ENCODE data around the gene IP6K2.

The IP6K2 gene

DNA sequence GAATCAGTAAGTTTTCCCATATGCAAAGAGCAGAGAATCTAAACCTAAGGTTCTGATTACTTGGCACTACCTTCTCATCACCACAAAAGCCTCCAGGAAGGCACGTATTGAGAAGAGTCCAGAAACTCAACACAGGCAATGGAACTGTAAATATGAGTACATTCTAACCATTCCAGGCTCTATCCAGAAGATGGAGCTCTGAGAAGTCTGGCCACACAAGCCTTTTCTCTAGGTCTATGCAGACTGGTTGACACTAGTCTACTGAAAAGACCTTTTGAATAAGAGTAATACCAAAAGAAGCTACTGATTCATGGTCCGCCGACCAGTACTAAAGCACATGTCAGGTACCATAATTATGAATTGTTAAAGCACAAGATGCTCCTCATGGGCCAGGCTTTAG lies 19.1 kb downstream of the IP6K2 start:
- Histone ChIP-seq H3K27me3 (ENCODE audit: control insufficient read depth, insufficient read depth, low read length) (no peaks in the 10 kb centered on the region), H3K4me2 (ENCODE audit: low read length) (no peak overlapping the region), H3K9me3 (replicated peaks; ENCODE audit: low read length) (no peaks in the 10 kb centered on the region), H3K4me3 (ENCODE audit: low read length) (no peak overlapping the region), H3K9ac (ENCODE audit: low read depth, low read length) (no peak overlapping the region), H3K4me1 (ENCODE audit: control insufficient read depth, insufficient read depth, low read length) (peaks cover 44% of the 10 kb centered on the region), H3K36me3 (ENCODE audit: insufficient read depth, low read length) (peaks cover 52% of the 10 kb centered on the region)

DNA sequence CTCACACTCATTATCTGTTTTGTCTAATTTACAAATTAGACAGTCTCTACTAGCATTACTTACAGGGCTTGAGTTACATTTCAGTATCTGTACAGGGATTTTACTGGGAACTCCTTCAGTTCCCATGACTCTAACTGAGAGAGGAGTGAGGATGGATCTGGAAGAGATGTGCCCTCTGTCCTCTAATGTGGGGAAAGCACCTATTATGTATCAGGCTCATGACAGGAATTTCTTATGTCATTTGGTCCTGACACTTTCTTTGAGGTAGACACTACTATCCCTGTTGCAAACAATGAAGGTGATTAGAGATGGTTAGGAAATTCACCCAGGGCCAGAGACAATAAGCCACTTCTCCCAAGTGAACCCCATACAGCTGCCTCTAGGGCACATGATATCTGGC lies 20.4 kb downstream of the IP6K2 start:
- Histone ChIP-seq H3K4me2 (ENCODE audit: low read length) (no peak overlapping the region), H3K36me3 (ENCODE audit: insufficient read depth, low read length) (peaks cover 56% of the 10 kb centered on the region), H3K4me3 (ENCODE audit: low read length) (no peak overlapping the region), H3K9ac (ENCODE audit: low read depth, low read length) (no peak overlapping the region), H3K4me1 (ENCODE audit: control insufficient read depth, insufficient read depth, low read length) (peaks cover 53% of the 10 kb centered on the region), H3K27me3 (ENCODE audit: control insufficient read depth, insufficient read depth, low read length) (no peaks in the 10 kb centered on the region), H3K9me3 (replicated peaks; ENCODE audit: low read length) (no peaks in the 10 kb centered on the region)

DNA sequence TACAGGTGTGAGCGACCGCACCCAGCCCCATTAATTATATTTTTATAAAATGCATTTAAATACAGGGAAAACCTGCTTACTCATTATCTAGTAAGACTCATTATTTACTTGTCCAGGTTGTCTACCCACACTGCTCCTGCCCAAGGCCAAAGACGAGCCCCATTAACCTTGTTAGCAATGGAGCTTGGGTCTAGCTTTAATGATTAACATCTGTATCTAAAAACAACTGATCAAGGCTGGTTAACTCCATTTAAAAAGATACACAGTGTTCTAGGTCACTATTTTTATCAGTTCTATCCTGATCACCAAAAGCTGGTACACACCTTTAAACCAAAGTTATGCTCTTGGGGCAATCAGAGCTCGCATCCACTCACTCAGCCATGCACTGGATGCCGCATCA lies 20.9 kb downstream of the IP6K2 start:
- no peak overlapping the region for H3K4me2 ChIP-seq (ENCODE audit: low read length)
- H3K4me1 ChIP-seq (ENCODE audit: control insufficient read depth, insufficient read depth, low read length) = peaks cover 53% of the 10 kb centered on the region
- H3K4me3 ChIP-seq (ENCODE audit: low read length) = no peak overlapping the region
- no peak overlapping the region for H3K9ac ChIP-seq (ENCODE audit: low read depth, low read length)
- no peaks in the 10 kb centered on the region for H3K27me3 ChIP-seq (ENCODE audit: control insufficient read depth, insufficient read depth, low read length)
- peaks cover 59% of the 10 kb centered on the region for H3K36me3 ChIP-seq (ENCODE audit: insufficient read depth, low read length)
- no peaks in the 10 kb centered on the region for H3K9me3 ChIP-seq (replicated peaks; ENCODE audit: low read length)

DNA sequence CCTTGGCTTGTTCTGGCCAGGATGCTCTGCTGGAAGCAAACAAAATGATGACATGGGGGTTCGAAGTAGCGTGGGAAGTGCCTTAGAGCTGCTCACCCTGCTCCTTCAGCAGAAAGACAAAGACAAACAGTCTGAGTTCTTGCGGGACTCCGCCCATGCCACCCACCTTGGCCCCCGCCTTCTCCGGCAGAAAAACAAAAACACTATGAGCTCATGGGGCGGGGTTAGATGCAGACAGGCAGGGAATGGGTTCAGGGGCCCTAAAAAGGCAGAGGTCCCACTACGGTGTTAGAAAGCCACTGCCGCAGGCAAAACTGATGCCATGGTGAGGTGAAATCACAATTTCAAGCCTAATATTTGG lies 21.6 kb downstream of the IP6K2 start:
- Histone ChIP-seq H3K4me3 (ENCODE audit: low read length) (peak overlapping the region; percentile 59), H3K4me2 (ENCODE audit: low read length) (peak overlapping the region; percentile 84), H3K4me1 (ENCODE audit: control insufficient read depth, insufficient read depth, low read length) (peaks cover 47% of the 10 kb centered on the region), H3K9me3 (replicated peaks; ENCODE audit: low read length) (no peaks in the 10 kb centered on the region), H3K36me3 (ENCODE audit: insufficient read depth, low read length) (peaks cover 64% of the 10 kb centered on the region), H3K9ac (ENCODE audit: low read depth, low read length) (peak overlapping the region; percentile 66), H3K27me3 (ENCODE audit: control insufficient read depth, insufficient read depth, low read length) (no peaks in the 10 kb centered on the region)

DNA sequence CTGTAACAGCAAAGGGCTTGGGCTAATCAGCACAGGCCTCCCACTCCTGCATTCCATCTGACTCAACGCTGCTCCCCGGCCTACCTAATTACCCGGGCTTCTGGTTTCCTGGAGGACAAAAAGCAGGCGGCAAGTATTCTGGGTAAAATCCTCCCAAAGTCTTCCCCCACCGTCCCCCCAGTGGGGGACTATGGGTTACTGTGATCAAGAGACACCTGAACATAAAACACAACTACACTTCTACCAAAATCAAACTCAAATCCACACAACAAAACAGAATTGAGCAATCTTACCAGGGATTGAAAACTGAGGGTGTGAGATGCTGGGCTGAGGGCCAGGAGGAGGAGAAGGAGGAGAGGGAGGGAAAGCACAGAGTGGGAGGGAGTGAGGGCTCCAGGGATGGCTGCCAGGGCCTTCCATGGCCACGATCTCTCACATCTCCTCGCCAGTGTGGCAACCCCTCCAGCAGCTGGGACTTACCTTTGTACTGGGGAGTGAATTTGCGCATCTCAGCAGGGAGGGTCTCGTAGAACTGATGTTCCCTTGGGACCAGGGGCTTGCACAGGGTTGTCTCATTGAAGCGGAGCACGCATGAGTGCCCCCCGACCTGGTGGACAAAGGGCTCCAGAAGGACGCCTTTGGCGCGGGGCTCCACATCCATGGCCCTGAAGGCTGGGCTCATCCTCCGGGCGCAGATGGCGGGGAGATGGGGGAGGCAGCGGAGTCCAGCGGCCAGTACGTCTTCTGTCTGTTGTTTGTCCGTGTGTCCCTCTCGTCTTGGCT lies 22.2 kb downstream of the IP6K2 start:
- Histone ChIP-seq H3K36me3 (ENCODE audit: insufficient read depth, low read length) (peaks cover 63% of the 10 kb centered on the region), H3K4me1 (ENCODE audit: control insufficient read depth, insufficient read depth, low read length) (peaks cover 43% of the 10 kb centered on the region), H3K4me3 (ENCODE audit: low read length) (peak overlapping the region; percentile 59), H3K9me3 (replicated peaks; ENCODE audit: low read length) (no peaks in the 10 kb centered on the region), H3K4me2 (ENCODE audit: low read length) (peak overlapping the region; percentile 84), H3K9ac (ENCODE audit: low read depth, low read length) (peak overlapping the region; percentile 66), H3K27me3 (ENCODE audit: control insufficient read depth, insufficient read depth, low read length) (no peaks in the 10 kb centered on the region)

DNA sequence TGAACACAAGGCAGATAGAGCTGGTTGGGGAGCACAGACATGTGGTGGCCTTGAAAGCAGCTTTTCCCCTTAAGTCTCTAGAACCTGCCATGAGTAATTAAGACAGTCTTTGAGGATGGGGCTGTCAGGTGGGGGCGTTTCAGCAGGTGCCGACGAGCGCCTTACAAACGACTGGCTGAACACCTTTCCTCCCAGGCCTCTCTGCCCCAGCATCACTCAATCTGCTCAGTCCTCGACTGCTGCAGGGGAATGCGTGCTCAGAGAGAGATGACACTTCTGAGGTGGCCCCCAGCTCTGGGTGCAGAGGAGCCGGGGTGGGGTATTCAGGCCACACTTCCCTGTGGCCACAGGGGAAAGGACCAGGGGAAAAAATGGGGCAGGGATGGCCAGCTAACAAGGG lies 23.2 kb downstream of the IP6K2 start:
- peak overlapping the region; percentile 59 for H3K4me3 ChIP-seq (ENCODE audit: low read length)
- peak overlapping the region; percentile 84 for H3K4me2 ChIP-seq (ENCODE audit: low read length)
- H3K4me1 ChIP-seq (ENCODE audit: control insufficient read depth, insufficient read depth, low read length) = peaks cover 43% of the 10 kb centered on the region
- peaks cover 67% of the 10 kb centered on the region for H3K36me3 ChIP-seq (ENCODE audit: insufficient read depth, low read length)
- H3K27me3 ChIP-seq (ENCODE audit: control insufficient read depth, insufficient read depth, low read length) = no peaks in the 10 kb centered on the region
- peak overlapping the region; percentile 66 for H3K9ac ChIP-seq (ENCODE audit: low read depth, low read length)
- H3K9me3 ChIP-seq (replicated peaks; ENCODE audit: low read length) = no peaks in the 10 kb centered on the region

DNA sequence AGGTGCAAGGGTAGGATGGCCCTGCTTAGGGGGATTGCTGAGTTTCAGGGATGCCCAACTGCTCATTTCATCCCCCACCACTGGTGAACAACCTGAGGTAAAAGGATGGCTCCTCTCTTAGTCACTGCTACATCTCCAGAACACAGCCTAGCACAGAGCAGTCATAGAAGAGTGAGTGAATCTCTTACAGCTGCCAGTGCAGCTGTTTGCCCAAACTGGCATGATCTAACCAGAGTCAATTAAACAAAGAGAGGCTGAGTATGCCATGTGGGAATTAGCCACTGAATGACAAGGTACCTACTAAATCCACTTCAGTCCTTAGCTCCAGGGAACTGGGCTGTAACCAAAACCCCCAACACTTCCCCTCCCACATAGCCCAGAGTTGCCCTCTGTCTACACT lies 24.5 kb downstream of the IP6K2 start:
- no peaks in the 10 kb centered on the region for H3K9me3 ChIP-seq (replicated peaks; ENCODE audit: low read length)
- peaks cover 70% of the 10 kb centered on the region for H3K36me3 ChIP-seq (ENCODE audit: insufficient read depth, low read length)
- no peaks in the 10 kb centered on the region for H3K27me3 ChIP-seq (ENCODE audit: control insufficient read depth, insufficient read depth, low read length)
- H3K4me3 ChIP-seq (ENCODE audit: low read length) = no peak overlapping the region
- H3K9ac ChIP-seq (ENCODE audit: low read depth, low read length) = peak overlapping the region; percentile 66
- peaks cover 43% of the 10 kb centered on the region for H3K4me1 ChIP-seq (ENCODE audit: control insufficient read depth, insufficient read depth, low read length)
- peak overlapping the region; percentile 84 for H3K4me2 ChIP-seq (ENCODE audit: low read length)

DNA sequence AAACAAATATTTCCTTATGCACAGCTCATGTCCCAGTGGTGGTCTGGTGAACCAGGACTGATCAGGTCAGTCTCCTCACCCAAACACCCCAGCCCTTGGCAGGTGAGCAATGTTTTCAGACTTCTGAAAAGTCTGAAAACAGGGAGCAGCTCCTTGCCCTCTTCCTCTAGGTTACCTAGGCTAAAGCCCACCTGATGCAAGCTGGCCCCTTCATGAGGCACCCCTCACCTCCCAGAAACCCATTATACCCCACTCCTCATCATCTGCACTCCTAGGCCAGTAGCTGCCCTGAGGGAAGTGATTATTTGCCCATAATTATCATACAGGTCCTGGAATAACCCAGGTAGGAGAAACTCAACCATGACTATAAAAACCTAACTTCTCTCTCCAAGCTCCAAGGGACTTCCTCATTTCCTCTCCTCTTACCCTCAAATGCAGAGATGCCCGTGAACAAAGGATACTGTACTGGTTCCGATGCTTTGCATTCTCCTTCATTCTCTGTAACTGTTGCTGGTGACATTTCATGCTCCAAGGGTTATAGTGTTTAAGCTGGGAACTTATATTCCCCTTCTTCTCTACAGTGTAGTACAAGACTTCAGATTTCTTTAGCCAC lies 26.1 kb downstream of the IP6K2 start:
- H3K4me3 ChIP-seq (ENCODE audit: low read length) = no peak overlapping the region
- H3K9ac ChIP-seq (ENCODE audit: low read depth, low read length) = no peak overlapping the region
- peaks cover 42% of the 10 kb centered on the region for H3K4me1 ChIP-seq (ENCODE audit: control insufficient read depth, insufficient read depth, low read length)
- peaks cover 71% of the 10 kb centered on the region for H3K36me3 ChIP-seq (ENCODE audit: insufficient read depth, low read length)
- H3K27me3 ChIP-seq (ENCODE audit: control insufficient read depth, insufficient read depth, low read length) = no peaks in the 10 kb centered on the region
- no peaks in the 10 kb centered on the region for H3K9me3 ChIP-seq (replicated peaks; ENCODE audit: low read length)
- no peak overlapping the region for H3K4me2 ChIP-seq (ENCODE audit: low read length)

DNA sequence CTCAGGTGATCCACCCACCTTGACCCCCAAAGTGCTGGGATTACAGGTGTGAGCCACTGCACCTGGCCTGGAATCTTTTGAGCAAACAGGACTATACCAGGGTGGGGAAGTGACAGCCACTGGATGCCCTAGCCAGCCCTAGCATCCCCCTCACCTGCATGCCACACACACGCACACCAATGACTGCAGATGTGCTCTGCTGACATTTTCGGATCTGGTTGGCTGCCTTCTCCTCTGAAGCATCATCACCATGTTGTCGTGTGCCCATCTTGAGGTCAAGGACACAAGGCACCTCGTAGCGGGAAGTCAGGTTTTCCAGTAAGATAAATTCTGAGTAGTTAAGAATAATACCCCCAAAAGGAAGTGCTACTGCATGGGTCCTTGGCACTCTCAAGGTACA lies 27.6 kb downstream of the IP6K2 start:
- H3K4me1 ChIP-seq (ENCODE audit: control insufficient read depth, insufficient read depth, low read length) = peaks cover 36% of the 10 kb centered on the region
- H3K9me3 ChIP-seq (replicated peaks; ENCODE audit: low read length) = no peaks in the 10 kb centered on the region
- peaks cover 66% of the 10 kb centered on the region for H3K36me3 ChIP-seq (ENCODE audit: insufficient read depth, low read length)
- no peak overlapping the region for H3K4me2 ChIP-seq (ENCODE audit: low read length)
- H3K27me3 ChIP-seq (ENCODE audit: control insufficient read depth, insufficient read depth, low read length) = no peaks in the 10 kb centered on the region
- H3K4me3 ChIP-seq (ENCODE audit: low read length) = no peak overlapping the region
- no peak overlapping the region for H3K9ac ChIP-seq (ENCODE audit: low read depth, low read length)

DNA sequence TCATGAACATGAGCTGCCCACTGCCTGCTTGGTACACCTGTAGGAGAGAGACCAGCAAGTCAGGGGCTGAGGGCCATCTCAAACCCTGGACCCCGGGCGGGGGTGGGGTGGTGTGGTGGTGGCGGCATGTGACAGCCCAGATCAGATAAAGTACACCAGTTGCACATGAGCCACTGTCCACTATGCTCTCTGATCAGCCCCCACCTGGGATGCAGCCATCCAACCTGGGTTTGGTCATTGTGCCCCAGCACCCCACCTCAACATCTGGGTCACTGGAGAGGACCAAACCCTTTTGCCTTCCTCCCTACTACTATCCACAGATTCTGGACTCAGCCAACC lies 28.3 kb downstream of the IP6K2 start:
- no peak overlapping the region for H3K9ac ChIP-seq (ENCODE audit: low read depth, low read length)
- H3K27me3 ChIP-seq (ENCODE audit: control insufficient read depth, insufficient read depth, low read length) = no peaks in the 10 kb centered on the region
- no peaks in the 10 kb centered on the region for H3K9me3 ChIP-seq (replicated peaks; ENCODE audit: low read length)
- peaks cover 36% of the 10 kb centered on the region for H3K4me1 ChIP-seq (ENCODE audit: control insufficient read depth, insufficient read depth, low read length)
- no peak overlapping the region for H3K4me3 ChIP-seq (ENCODE audit: low read length)
- H3K36me3 ChIP-seq (ENCODE audit: insufficient read depth, low read length) = peaks cover 60% of the 10 kb centered on the region
- H3K4me2 ChIP-seq (ENCODE audit: low read length) = no peak overlapping the region

DNA sequence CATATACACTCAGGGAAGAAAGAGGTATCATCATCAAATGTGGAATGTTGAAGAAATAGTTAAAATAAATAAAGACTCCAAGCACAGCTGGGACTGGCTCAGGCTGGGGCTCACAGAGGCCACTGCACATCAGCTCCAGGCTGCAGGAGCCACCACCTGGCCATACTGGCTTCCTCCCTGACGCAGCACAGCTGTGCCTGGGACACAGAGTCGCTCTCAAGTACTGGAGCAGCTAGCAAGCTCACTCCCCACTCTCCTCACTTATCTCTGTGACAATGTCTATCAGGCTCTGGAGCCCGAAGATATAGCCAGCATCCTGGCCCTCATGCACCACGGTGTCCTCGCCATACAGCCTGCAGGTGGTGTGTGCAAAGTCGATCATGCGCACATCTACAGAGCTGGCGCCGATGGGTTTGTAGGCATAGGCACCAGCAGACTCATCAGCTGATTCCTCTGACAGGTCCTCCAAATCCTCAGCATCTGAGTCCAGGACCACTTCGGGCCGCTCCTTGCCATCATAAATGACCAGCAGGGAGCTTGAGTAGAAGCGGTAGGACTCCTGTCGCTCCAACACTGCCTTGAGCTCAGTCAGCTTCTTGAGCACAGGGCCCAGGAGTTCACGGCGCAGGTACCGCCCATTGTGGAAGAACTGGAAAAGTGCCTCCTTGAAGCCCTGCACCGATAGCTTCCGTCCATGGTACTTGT lies 28.8 kb downstream of the IP6K2 start:
- no peak overlapping the region for H3K4me3 ChIP-seq (ENCODE audit: low read length)
- peaks cover 36% of the 10 kb centered on the region for H3K4me1 ChIP-seq (ENCODE audit: control insufficient read depth, insufficient read depth, low read length)
- no peak overlapping the region for H3K9ac ChIP-seq (ENCODE audit: low read depth, low read length)
- H3K36me3 ChIP-seq (ENCODE audit: insufficient read depth, low read length) = peaks cover 55% of the 10 kb centered on the region
- H3K4me2 ChIP-seq (ENCODE audit: low read length) = no peak overlapping the region
- H3K27me3 ChIP-seq (ENCODE audit: control insufficient read depth, insufficient read depth, low read length) = no peaks in the 10 kb centered on the region
- H3K9me3 ChIP-seq (replicated peaks; ENCODE audit: low read length) = no peaks in the 10 kb centered on the region

All from skeletal muscle satellite cell (primary cell).